Stimulated activated CD8-positive, alpha-beta memory T cell treated with anti-CD3 and anti-CD28 coated beads, Interleukin-4, amount 100 ng/mL, for 1 hour (primary cell): ENCODE measurements around the gene SIGLEC12.
"Not testable (repeated sequence)": the region's sequence is repeated elsewhere in the genome, so short reads cannot be mapped to it uniquely, and the experiment has no call there.

Source experiments
- DNase-seq, 2 donors: peaks; one replicate each; pipeline ENCODE4 v3.0.0-alpha.2; 2020; ENCODE audit warnings: low read depth in 2 of 2, low spot score in 1 of 2

The SIGLEC12 gene

GRCh38 chr19:51485960-51486660 is 15.5 kb downstream of the SIGLEC12 start:
- no peak for DNase-seq

DNA sequence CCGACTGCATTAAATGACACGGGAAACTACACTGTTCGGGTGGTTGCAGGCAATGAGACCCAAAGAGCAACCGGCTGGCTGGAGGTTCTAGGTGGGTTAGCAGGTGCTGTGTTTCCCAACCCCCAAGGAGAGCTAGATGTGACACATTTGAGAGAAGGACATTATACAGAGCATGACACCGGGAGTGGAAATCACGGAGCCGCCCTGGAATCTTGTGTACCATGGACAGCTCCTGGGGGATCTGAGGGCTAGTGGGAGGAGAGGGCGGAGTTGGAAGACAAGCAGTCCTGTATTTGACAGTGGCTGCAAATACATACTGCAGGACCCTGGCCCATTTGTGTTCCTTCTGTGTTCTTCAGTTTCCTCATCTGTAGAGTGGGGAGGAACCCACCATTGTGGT is 21.0 kb downstream of the SIGLEC12 start:
- DNase-seq, result no peak

GRCh38 chr19:51479531-51480331 is 21.9 kb downstream of the SIGLEC12 start:
- no peak for DNase-seq

DNA sequence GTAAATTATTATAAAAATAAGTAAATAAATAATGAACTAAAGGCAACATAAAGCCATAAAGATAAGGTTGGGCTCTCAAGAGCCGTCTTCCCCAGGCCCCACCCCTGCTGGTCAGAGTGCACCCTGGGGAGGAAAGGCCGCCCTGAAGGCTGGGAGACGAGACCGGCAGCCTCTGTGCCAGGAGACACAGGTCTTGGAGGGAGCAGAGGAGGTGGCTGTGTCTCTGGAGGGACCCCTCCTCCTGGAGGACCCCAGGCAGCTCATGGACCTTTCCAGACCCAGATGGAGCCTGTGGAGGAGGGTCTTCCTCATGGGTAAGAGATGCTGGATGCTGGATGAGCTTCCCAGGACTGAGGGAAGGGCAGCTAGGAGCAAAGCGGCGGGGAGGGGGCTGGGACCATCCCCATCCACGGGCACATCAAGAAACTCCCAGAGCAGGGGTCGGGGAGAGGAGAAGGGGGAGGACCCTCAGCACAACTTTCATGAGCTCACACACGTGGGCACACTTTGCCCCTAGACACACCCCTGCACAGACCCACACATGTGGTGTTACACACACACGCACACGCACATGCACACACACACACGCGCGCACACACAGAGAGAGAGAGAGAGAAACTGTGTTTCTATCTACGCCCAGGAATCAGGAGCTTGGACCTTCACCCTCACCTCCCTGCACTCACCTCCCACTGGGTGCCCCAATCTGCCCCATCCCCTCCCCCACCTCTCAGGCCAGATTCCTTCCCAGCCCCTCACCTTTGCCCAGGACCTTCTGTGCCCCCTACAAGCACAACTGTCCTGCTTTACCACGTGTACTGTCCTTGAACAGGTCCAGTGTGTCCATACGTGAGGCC is 23.0 kb downstream of the SIGLEC12 start, which contains the start of gene CEACAM18:
CEACAM18 (plus strand) TSS at position 159 of the 854 bp plus-strand sequence.
- DNase-seq, result no peak

GRCh38 chr19:51477344-51477743 is 24.3 kb downstream of the SIGLEC12 start:
- DNase-seq, result no peak

DNA sequence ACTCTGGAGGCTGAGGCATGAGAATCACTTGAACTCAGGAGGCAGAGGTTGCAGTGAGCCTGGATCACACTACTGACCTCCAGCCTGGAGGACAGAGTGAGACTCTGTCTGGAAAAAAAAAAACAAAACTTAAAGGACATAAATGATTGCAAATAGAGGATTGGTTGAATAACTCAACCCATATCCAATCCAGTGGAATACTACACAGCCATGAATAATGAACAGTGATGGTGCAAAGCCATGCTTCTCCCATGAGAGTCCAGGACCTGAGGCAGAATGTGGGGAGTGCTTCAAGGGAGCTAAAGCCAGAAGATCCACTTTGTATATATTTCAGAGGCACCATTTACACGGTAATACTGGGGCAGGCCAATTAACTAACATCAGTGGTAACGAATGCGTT is 25.4 kb downstream of the SIGLEC12 start:
- DNase-seq, result no peak

- DNase-seq, result peak; percentile 75 to 87
These were observed 28.4 kb downstream of the SIGLEC12 start for GRCh38 chr19:51473009-51473707.

GRCh38 chr19:51472607-51473006 is 29.0 kb downstream of the SIGLEC12 start:
- DNase-seq, result no peak

- DNase-seq, result no peak
These were observed 30.1 kb downstream of the SIGLEC12 start for GRCh38 chr19:51471527-51471926.

GRCh38 chr19:51470966-51471365 is 30.6 kb downstream of the SIGLEC12 start:
- no peak for DNase-seq

- DNase-seq, result no peak
These were observed 32.0 kb downstream of the SIGLEC12 start for GRCh38 chr19:51469629-51470028.

DNA sequence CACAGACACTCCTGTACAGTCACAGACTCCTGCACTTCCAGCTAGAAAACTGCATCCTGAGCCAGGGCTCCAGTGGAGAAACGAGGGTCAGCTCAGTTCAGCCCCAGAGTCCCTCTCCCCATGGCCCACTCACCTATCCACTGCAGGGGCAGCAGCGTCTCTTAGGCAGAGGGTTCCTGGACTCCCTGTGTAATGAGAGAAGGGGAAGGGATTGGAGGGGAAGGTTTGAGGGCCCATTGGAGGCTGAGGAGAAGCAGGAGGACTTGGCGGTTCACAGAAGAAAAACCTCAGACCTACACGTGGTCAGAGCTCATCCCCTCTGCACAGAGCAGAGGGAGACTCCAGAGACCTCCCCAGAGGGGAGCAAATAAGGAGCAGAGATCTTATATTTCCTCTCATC is 32.4 kb downstream of the SIGLEC12 start:
- DNase-seq, result no peak

- DNase-seq, result no peak
These were observed 33.1 kb downstream of the SIGLEC12 start for GRCh38 chr19:51468545-51468920.

- DNase-seq, result no peak
These were observed 33.6 kb downstream of the SIGLEC12 start for GRCh38 chr19:51467864-51468544.

- no peak for DNase-seq
These were observed 34.9 kb downstream of the SIGLEC12 start for GRCh38 chr19:51466723-51467122.

DNA sequence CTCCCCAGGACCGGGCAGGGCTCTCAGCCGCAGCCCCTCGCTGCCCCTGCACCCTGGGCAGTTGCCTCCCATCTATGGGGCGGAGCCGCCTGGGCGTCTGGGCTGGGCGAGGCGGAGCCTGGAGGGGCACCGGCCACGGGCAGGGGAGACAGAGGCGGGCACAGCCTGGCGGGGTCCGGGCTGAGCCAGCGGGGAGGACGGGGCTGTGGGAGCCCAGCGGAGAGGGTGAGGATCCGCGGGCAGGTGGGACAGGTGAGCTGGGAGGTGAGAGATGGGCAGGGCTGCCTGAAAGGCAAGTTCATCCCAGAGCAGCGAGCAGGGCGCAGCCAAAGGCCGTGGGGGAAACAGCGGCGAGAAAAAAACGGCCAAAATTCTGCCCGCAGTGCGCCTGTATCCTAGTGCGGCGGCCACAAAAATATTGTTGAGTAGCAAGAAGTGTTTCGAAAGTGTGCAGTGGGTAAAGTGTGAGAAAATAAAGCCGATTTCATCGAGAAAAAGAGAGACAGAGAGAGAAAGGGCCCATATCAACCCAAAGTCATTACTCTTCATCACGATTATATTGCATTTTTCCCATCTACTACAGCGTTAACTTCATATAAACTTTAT is 37.5 kb downstream of the SIGLEC12 start:
- DNase-seq, result not testable (repeated sequence)

- no peak for DNase-seq
These were observed 38.9 kb downstream of the SIGLEC12 start for GRCh38 chr19:51462681-51463080.

DNA sequence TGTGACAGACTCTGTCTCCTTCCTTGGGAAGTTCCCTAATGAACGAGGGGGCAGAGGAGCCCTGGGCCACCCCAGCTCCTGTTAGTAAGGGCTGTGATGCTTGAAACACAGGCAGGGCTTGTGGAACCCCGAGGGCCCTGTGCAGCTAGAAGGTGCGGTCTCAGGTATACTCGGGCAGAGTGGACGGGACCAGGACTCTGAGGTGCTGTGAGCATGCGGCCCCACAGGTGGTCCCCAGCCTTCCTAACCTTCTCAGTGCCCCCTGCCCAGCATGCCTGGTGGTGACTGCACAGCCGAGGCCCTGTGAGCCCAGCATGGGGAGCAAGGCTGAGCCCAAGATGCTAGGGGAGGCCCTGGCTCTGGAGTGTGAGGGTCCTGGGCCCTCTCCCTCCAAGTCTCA is 39.3 kb downstream of the SIGLEC12 start:
- DNase-seq, result no peak

DNA sequence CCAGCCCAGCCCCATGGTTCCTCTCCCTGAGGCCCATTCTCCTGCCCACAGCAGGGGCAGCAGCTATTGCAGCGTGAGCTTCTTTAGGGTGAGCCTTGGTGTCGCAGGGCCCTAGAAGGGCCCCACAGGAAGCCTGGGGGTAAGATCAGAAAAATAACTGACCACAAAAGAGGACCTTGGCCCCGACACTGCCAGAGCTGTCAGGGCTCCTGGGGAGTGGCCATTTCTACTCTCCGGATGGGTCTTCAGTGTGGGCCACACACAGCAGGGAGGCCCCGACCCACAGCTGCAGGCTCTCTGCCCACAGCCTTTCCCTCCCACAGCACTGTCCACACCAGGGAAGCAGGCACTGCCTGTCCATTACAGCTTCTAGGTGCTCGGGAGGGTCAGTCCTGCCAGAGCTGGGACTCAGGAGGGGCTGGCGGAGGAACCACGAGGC is 39.9 kb downstream of the SIGLEC12 start:
- DNase-seq, result no peak
